ENCODE measurements around the gene RABEP2. TPM values are rescaled to one million over a fixed set of nuclear protein-coding genes. Genes with fewer than 3 reads are reported as not detected.

The RABEP2 gene
- total RNA-seq, 1 donor from 2014 or later: 20.0 TPM

- peaks cover 16% of the 10 kb centered on the region for H3K36me3 Mint-ChIP-seq (ENCODE audit: unreplicated experiment)
- TF ChIP-seq, protein P1, sequence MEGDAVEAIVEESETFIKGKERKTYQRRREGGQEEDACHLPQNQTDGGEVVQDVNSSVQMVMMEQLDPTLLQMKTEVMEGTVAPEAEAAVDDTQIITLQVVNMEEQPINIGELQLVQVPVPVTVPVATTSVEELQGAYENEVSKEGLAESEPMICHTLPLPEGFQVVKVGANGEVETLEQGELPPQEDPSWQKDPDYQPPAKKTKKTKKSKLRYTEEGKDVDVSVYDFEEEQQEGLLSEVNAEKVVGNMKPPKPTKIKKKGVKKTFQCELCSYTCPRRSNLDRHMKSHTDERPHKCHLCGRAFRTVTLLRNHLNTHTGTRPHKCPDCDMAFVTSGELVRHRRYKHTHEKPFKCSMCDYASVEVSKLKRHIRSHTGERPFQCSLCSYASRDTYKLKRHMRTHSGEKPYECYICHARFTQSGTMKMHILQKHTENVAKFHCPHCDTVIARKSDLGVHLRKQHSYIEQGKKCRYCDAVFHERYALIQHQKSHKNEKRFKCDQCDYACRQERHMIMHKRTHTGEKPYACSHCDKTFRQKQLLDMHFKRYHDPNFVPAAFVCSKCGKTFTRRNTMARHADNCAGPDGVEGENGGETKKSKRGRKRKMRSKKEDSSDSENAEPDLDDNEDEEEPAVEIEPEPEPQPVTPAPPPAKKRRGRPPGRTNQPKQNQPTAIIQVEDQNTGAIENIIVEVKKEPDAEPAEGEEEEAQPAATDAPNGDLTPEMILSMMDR (IDR thresholded peaks at IDR 0.05): no peak
- H3K4me1 Mint-ChIP-seq (ENCODE audit: unreplicated experiment): no peaks in the 10 kb centered on the region
- DNase-seq (ENCODE audit: extremely low spot score, unreplicated experiment): no peak
- no peak overlapping the region for H3K4me3 Mint-ChIP-seq (ENCODE audit: unreplicated experiment)
- no peaks in the 10 kb centered on the region for H3K9me3 Mint-ChIP-seq (ENCODE audit: unreplicated experiment)
- H3K27ac Mint-ChIP-seq (ENCODE audit: unreplicated experiment): no peak overlapping the region
- no peaks in the 10 kb centered on the region for H3K27me3 Mint-ChIP-seq (ENCODE audit: unreplicated experiment)
Observed at GRCh38 chr16:28917095-28917494, 7.9 kb downstream of the RABEP2 start.

- no peak overlapping the region for H3K4me3 Mint-ChIP-seq (ENCODE audit: unreplicated experiment)
- H3K36me3 Mint-ChIP-seq (ENCODE audit: unreplicated experiment): peaks cover 17% of the 10 kb centered on the region
- H3K4me1 Mint-ChIP-seq (ENCODE audit: unreplicated experiment): no peaks in the 10 kb centered on the region
- no peaks in the 10 kb centered on the region for H3K27me3 Mint-ChIP-seq (ENCODE audit: unreplicated experiment)
- no peak for DNase-seq (ENCODE audit: extremely low spot score, unreplicated experiment)
- no peak overlapping the region for H3K27ac Mint-ChIP-seq (ENCODE audit: unreplicated experiment)
- TF ChIP-seq, protein P1 (IDR thresholded peaks at IDR 0.05): no peak
- no peaks in the 10 kb centered on the region for H3K9me3 Mint-ChIP-seq (ENCODE audit: unreplicated experiment)
Observed at GRCh38 chr16:28915181-28915580, 9.9 kb downstream of the RABEP2 start.

- peaks cover 18% of the 10 kb centered on the region for H3K36me3 Mint-ChIP-seq (ENCODE audit: unreplicated experiment)
- no peak overlapping the region for H3K27ac Mint-ChIP-seq (ENCODE audit: unreplicated experiment)
- H3K9me3 Mint-ChIP-seq (ENCODE audit: unreplicated experiment): no peaks in the 10 kb centered on the region
- no peak for DNase-seq (ENCODE audit: extremely low spot score, unreplicated experiment)
- H3K27me3 Mint-ChIP-seq (ENCODE audit: unreplicated experiment): no peaks in the 10 kb centered on the region
- TF ChIP-seq, protein P1 (IDR thresholded peaks at IDR 0.05): no peak
- H3K4me1 Mint-ChIP-seq (ENCODE audit: unreplicated experiment): no peaks in the 10 kb centered on the region
- H3K4me3 Mint-ChIP-seq (ENCODE audit: unreplicated experiment): no peak overlapping the region
Observed at GRCh38 chr16:28913946-28914724, 10.9 kb downstream of the RABEP2 start.

- H3K27me3 Mint-ChIP-seq (ENCODE audit: unreplicated experiment): no peaks in the 10 kb centered on the region
- TF ChIP-seq, protein P1 (IDR thresholded peaks at IDR 0.05): no peak
- DNase-seq (ENCODE audit: extremely low spot score, unreplicated experiment): no peak
- H3K4me3 Mint-ChIP-seq (ENCODE audit: unreplicated experiment): no peak overlapping the region
- H3K27ac Mint-ChIP-seq (ENCODE audit: unreplicated experiment): no peak overlapping the region
- no peaks in the 10 kb centered on the region for H3K4me1 Mint-ChIP-seq (ENCODE audit: unreplicated experiment)
- peaks cover 17% of the 10 kb centered on the region for H3K36me3 Mint-ChIP-seq (ENCODE audit: unreplicated experiment)
- H3K9me3 Mint-ChIP-seq (ENCODE audit: unreplicated experiment): no peaks in the 10 kb centered on the region
Observed at GRCh38 chr16:28912558-28912957, 12.5 kb downstream of the RABEP2 start.

DNA sequence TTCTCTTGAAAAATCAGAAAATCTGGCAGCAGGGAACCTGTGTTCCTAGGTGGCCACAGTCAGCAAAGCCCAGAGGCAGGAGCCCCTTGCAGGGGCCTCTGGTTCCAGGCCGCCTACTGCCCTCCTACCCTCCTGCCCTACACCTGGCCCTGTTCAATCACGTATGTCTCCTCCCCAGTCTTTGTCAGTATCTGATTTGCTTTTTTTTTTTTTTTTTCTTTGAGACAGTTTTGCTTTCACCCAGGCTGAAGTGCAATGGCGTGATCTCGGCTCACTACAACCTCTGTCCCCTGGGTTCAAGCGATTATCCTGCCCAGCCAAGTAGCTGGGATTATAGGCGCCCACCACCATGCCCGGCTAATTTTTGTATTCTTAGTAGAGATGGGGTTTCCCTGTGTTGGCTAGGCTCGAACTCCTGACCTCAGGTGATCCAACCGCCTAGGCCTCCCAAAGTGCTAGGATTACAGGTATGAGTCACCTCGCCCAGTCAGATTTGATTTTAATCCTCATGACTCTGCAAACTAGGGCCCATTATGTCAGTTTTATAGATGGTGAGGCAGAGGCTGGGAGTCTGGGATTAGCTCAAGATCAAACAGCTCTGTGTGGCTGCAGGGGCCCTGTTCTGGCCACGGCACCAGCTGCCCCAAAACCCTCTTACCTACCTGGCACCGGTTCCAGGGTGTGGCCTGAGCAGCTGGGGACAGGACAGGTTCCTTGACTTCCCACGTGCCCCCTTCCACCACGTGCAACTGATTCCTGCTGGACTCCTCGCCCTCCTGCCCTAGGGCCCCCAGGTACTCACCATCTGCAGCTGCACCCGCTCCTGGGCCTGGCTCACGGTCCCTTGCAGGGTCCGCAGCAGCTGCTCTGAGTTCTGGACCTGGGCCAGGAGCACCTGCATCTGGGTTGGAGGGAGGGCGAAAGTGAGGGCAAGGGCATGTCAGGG lies 14.7 kb downstream of the RABEP2 start:
- TF ChIP-seq, protein P1 (IDR thresholded peaks at IDR 0.05): no peak
- Mint-ChIP-seq H3K27ac (ENCODE audit: unreplicated experiment) (no peak overlapping the region), H3K36me3 (ENCODE audit: unreplicated experiment) (peaks cover 11% of the 10 kb centered on the region), H3K4me1 (ENCODE audit: unreplicated experiment) (no peaks in the 10 kb centered on the region), H3K4me3 (ENCODE audit: unreplicated experiment) (no peak overlapping the region), H3K27me3 (ENCODE audit: unreplicated experiment) (no peaks in the 10 kb centered on the region), H3K9me3 (ENCODE audit: unreplicated experiment) (no peaks in the 10 kb centered on the region)
- no peak for DNase-seq (ENCODE audit: extremely low spot score, unreplicated experiment)

All from osteocyte (in vitro differentiated cells).